Fibroblast of the conjunctiva (primary cell): ENCODE data around the gene RAB6B.

Experiments
- DNase-seq: peaks from one replicate; pipeline ENCODE4 v3.0.0-alpha.2; 2010; ENCODE audit warnings: low read depth

Gene RAB6B

DNA sequence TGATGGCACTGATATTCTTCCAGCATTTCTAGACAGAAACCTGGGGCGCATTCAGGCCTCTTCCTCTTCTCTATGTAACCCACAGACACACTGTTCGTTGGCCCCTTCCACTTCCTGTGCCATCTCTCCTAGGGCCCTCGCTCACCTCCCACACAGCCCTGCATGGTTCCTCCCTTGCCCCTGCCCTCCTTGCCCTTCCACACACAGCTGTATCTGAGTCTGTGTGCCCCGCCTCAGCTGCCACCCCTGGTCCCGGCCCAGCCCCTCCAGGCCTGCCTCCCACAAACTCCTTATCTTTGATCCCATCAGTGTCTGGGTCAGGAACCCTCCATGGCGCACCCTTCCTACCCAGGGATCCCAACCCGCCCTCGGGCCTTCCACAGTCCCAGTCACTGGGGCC, 37.9 kb downstream of the RAB6B start:
- DNase-seq: no peak

DNA sequence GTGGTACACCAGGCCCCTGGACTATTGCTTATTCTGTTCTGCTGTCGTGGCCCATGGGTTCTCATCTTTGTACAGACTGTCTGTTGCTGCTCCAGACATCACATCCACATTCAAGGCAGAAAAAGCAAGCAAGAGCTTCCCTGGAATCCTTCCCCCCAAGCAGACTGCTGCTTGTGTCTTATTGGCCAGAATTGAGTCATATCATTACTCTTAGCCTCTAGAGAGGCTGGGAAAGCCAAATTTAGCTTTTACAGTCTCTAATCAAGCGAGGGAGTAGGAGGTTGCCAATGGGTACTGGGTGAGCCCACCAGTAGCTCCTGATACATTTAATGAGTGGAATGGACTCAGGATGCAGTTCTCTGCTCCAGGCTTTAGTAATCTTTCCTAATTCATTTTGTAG, 39.4 kb downstream of the RAB6B start:
- no peak for DNase-seq

DNA sequence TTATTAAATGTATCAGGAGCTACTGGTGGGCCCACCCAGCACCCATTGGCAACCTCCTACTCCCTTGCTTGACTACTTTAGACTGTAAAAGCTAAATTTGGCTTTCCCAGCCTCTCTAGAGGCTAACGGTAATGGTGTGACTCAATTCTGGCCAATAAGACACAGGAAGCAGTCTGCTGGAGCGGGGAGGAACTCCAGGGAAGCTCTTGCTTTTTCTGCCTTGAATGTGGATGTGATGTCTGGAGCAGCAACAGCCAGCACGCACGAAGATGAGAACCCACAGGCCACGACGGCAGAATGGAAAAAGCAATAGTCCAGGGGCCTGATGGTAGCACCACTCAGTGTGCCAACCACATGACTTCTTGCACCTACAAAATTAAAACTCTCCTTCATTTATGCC, 39.9 kb downstream of the RAB6B start:
- no peak for DNase-seq

DNA sequence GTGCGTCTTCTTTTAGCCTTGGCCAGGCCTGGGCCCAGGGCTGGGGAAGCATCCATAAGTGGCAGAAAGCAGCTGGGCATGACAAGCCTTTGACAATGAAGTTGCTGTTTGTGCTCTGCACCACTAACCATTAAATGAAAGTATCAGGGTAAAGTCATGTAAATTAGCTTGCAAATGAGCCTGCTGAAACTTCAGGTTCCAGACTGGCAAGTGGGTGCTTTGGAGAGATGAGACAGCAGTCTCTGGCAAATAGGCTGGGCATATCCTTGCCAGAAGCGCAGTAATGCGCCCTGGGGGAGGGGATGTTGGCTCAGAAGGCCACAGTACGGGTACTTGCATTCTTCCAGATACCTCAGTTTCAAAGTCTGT, 40.7 kb downstream of the RAB6B start:
- no peak for DNase-seq

DNA sequence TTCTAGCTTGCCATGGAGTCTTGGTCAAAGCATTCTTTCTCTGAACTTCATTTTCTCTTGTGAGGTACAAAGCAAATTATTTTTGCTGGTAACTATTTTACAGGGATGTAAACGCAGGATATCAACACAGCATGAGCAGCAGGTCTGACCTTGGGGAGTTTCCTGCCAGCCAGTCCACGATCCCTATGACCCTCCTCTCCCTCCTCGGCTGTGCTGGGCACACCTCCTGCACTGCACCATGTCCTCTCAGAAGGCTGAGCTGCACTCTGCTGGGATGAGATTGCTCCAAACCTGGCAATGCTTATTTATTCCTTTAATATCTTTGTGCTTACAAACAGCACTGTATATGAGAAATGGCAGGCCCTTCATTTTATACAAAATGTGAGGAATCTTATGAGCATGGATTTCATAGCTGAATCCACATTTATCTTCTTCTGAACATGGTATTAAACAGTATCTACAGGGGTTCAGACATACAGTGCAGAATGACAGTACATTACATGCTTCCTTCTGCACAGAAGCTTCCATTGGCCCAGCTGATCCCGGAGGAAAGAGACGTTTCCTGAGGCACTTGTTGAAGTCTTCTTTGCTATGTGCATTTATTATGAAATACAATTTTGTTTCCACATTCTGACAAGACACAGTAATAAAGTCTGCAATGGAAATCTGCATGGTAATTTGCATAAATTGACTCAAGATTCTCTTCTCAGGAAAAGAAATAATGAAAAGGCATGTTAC, 41.2 kb downstream of the RAB6B start:
- no peak for DNase-seq

DNA sequence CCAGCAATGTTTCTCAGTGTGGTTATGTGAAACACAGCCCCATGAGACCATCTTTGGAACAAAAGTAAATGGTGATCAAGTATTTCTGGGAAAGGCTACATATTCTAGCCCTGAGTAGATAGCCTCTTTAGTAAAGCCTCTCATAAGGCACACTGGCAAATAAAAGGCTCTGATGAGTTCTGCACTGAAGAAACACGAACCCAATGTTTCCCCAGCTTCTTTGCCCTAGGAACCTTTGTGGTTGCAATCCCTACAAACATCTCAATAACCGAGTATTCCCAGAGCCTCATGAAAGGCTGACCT, 41.8 kb downstream of the RAB6B start:
- no peak for DNase-seq

DNA sequence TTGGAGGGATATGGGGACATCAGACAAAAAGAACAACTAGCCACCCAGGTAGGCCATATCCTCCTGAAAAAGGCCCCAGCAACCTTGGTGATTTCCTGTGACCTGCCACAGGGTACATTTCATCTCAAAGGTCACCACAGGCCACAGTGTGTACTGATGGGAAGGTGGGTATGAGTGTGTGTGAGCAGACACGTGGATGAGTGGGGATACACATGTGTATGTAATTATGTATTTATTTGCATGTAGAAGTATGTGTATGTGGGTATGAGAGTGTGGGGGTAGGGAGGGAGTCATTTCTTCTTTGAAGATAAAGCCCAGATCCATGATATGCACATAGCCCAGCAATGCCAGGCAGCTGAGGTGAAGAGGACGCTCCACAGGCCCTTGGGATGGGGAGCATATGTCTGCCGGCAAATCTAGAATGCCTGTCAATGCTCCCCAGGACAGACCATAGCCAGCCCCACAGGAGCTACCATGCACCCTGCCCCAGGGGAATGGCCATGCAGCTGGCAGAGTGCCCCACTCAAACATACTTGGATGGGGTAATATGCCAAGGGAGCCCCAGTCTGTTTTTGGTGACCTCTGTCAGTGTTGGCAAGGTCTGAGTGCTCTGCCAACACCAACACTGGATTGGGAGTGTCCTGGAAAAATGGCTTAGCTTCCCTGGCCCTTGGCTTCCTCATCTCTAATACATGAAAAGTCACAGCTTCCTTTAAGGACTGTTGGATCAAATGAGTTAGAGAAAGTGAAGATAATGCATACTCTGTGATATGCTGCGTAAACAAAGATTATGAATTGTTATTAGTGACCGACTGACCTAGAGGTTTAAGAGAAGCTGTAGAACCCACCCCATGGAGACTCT, 42.4 kb downstream of the RAB6B start:
- DNase-seq: no peak

DNA sequence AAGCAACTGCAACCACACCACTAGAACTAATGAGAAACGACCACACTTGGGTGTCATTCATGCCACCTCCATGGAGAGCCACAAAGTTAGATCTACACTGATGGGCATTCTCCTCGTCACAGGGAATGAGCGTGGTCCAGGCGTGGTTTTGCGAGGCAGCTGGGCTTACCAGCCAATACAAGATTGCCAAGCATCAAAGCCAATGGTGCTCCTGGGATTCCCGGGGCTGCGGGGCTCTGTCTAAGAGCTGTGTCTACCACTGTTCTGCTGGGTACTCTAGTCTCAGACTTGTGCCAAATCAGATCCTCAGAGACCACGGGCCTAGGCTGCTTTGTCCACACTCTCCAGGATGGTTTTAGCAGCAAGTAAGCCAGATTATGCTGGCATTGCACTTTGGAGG, 43.8 kb downstream of the RAB6B start:
- DNase-seq: no peak

DNA sequence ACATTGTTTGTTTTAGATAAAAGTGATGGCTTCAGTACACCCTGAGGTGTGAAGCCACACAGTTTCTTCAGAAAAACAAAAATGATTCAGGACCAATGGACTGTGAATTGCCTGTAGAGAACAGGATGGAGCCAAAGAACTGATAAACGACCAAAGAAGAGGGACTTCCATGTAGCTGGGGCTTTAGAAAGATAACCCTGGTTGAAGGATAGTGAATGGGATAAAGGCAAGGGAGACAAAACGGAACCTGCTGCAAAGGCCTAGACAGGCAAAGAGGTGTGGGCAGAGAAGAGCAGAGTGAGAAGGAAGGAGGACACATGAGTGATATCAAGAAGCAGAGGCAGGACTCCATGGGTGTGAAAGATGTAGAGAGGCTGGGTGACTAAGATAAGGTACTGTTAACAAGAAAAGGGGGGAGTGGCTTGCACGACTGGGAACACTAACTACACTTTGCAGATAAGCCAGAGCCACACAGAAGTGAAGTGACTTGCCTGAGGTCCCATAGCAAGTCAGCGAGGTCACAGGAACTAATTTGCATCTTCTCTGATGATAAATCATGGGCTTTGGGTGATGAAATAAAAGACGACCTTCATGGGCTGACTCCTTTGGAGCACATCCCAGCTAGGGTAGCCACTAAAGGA, 44.3 kb downstream of the RAB6B start:
- DNase-seq: no peak

DNA sequence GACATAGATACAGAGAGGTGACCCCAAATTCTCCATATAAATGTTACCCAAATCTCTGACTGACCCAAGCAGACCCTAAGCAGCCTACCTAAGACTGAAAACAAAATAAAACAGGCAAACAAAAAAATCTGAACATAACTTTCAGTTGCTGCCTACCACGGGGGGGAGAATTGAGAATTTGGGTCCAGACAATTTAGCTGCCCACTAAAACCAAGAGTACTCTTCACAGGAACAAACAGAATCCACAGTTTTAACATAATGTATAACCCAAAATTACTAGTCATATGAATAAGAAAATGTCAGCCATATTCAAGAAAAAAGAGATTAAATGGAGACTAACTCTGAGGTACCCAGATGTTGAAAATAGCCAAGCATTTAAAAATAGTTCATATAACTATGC, 45.6 kb downstream of the RAB6B start:
- no peak for DNase-seq

DNA sequence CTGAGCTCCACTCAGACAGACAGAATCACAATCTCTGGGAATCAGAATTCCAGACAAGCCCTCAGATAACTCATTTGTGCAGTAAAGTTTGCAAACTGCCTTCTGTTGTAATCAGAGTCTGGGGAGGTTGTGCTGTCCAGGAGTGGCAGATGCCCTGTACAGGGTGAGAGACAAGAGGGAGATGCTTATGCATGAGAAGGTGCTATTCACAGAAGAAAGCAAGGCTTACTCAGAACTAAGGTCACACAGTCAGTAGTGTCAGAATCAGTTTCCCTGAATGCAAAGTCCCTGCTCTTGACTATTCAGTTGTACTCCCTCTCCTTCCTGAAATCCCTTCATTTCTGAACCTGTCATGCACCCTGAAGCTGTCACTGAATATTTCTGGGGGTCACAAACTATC, 46.3 kb downstream of the RAB6B start:
- no peak for DNase-seq

DNA sequence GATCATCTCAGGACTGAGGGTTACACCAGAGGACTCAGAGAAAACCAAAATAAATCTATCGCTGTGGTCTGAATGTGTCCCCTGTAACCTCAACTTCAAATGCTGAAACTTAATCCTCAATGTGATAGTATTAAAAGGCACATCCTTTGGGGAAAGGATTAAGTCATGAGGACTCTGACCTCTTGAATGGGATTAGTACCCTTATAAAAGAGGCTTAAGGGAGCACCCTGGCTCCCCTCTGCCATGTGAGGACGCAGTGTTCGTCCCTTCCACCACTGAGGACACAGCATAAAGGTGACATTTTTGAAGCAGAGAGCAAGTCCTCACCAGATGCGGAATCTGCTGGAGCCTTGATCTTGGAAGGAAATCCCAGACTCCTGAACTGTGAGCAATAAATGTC, 50.6 kb downstream of the RAB6B start:
- no peak for DNase-seq

DNA sequence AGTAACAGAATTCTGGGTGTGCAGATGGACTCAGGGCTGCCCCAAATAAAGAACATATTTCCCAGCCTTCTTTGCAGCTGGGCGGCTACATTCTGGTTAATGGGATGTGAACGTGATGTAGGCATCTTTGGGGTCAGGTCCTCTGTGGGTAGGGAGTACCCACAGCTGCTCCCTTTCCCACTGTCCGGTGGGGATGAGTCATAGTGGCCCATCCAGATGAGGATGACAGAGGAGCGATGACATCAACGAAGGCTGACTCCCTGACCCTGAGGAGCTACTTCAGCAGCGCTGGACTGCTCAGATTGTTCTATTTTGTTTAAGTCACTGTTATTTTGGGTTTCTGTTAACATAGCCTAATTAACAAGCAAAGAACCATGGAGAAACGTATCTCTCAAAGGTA, 52.0 kb downstream of the RAB6B start:
- no peak for DNase-seq

DNA sequence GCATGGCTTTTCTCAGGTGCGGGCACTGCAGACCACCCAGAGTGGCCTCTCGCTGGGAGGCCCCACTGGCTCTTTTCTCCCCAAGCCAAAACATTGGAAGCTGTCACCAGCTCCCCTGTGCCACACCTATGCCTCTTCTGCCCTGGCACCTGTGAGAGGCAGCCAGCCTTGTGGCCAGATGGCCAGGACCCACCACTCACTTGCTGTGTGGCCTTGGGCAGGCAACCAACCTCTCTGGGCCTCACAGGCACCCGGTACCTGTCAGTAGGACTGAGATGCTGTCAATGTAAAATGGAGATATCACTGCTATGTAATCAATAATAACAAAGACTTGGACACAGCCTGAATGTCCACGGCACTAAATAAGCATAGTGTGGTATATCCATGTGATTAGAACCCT, 53.5 kb downstream of the RAB6B start:
- DNase-seq: no peak

DNA sequence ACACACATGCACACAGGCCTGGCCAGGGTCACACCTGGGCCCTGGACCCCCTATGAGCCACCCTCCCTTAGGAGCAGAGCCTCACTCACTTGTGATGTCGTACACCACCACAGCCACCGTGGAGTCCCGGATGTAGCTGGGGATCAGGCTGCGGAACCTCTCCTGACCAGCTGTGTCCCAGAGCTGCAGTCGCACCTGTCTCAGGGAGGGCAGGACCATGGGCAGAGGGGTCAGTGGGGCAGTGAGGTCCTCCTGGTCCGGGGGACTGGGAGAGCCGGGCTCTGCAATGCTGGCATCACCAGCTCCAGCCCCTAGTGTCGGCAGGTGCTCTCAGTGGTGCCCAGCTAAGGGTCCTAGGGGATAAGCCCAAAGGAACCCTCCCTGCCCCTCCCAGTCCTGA, 54.5 kb downstream of the RAB6B start:
- no peak for DNase-seq

DNA sequence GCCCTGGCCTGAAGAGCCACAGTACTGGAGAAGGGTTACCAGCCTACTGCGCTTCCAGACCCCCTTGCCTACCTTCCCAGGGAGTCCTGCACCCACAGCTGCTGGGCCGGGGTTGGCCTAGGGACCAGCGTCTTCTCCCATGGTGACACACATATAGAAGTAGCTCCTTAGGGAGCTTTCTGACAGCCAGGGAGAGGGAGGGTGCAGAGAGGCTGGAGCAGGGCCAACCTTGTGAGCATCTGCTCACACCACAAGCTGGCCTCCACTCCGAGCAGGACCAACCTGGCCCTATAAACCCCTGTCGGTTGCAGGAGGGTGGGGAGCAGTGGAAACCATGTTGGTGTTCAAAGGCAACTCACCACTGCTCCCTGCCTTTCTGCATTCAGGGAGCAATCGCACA, 54.9 kb downstream of the RAB6B start:
- DNase-seq: no peak

DNA sequence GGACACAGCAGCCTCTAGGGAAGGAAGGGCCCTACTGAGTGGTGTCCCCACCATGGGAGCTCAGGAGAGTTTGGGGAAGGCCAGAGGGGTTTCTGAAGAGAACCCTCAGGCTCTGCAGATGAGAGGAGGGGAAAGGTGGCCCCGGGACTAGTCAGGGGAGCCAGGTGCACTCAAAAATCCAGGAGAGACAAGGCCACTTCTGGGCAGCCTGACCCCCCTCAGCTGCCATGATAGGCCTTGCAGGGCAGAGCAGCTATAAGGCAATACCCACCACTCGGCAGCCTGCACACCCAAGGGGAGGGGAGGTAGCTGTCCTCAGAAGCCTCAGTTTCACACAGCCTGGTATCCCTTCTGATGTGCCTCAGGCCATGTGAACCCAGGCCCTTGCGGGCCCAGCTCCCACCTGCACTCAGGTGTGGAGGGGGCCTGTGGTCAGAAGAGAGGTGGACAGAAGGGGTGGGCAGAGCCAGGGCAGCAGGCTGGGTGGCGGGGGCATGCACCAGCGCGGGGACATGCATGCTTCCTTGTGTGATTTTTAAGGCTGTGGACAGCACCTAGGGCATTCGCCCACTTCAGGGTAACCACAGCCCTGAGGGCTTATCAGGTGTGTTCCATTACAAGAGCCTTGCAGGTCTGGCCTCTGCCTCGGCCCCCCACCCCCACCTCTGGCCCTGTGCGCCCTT, 55.5 kb downstream of the RAB6B start:
- no peak for DNase-seq

DNA sequence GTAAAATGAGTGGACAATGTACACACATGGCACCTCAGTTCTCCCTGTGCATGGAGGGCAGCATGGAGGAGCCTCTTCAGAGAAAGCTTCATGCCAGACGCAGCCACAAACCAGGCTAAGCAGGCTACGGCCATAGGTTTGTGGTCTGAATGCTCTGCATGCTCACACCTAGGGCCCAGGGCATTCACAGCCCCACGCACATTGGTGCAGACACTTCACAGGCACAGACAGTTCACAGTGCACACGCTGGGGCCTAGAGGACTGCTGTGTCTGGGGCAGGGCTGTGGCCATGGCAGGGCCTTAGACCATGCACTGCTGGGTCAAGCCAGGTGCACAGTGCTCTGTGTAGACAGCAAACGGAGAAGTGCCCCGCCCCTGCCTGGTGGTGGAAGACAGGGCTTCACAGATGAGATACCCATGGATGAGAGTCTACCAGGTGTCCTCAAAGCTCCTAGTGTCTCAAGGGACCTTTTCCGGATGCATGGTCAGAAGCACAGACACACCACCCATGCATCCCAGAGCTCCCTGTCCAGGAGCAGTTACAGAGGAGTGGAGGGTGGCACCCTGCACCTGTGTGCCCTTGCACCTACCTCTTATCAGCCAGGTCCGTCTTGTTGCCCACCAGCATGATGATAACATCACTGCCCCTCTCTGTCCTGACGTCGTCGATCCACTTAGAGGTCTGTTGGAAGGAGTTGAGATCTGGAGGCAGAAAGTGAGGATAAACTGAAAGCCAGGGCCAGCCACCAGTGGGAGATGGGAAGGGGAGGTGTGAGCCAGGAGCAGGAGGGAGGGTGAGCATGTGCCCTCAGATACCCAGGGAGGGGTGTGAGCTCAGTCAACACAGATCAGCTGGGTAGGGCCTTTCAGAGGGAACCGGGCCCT, 56.5 kb downstream of the RAB6B start:
- DNase-seq: no peak

DNA sequence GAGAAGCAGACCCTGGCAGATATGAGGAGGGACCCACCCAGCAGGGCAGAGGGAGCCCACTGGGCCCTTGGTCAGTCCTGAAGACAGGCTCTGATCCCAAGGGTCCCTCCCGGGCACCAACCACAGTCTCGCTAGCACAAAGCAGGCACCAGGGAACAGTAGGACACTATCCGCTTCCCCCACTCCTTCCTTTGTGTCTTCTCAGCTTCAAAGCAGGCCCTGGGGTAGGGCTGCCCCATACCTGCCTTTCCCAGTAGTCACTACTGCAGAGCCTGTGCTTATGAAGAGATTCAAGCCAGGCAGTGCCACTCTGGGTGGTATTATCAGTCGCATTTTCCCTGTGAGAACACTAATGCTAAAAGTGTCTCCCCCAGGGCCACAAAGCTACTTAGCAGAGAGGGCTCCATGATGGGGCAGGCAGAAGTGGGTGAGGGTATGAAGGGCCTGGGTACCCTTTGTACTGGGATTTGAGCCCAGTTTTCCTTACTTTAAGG, 57.3 kb downstream of the RAB6B start:
- no peak for DNase-seq

DNA sequence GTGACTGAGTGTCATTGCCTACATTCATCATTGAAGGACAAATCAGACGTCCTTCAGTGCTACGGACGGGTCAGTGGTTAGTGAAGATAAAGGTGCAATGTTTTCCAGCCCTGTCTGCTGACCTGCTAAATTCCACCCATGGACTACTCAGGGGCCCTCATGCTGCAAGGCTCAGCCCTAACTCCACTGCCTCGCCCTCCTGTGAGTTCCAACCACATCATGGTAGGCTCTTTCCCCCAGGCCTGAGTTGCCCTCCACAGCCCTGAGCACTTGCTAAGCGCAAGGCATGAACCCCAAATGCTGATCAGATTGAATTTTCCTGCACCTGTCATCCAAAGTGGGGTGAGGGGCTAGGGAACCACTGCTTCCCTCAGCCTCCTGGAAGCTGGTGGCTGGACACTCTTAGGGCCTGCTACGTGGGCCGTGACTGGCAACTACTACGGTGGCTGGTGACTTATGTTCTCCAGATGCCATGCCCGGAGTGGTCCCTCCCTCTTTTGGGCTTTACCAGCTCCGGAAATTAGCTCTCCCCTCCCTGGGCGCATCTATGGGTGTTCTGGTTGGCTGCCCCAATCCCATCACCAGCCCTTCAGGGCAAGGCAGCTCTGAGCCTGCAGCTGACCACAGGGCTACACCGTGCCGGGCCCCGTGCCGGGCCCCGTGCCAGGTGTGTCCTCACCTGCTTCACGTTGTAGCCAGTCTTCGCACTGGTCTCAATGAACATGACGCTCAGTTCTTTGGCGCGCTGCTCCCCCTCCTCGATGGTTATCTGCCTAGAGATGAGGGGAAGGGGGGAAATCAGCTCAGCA, 58.0 kb downstream of the RAB6B start:
- no peak for DNase-seq
